HG03135 (cell line): ENCODE data around the gene STX18.
"Not testable (repeated sequence)": the region's sequence is repeated elsewhere in the genome, so short reads cannot be mapped to it uniquely, and the experiment has no call there.

Source experiments
- ATAC-seq: cut with Tn5 transposase; IDR thresholded peaks from one replicate; pipeline ENCODE4 v1.9.1; 2021; ENCODE audit warnings: mild to moderate bottlenecking, moderate library complexity; ENCODE audit not compliant: unreplicated experiment

Gene STX18

GRCh38 chr4:4510641-4511040 is 31.2 kb downstream of the STX18 start:
- ATAC-seq = not testable (repeated sequence)

DNA sequence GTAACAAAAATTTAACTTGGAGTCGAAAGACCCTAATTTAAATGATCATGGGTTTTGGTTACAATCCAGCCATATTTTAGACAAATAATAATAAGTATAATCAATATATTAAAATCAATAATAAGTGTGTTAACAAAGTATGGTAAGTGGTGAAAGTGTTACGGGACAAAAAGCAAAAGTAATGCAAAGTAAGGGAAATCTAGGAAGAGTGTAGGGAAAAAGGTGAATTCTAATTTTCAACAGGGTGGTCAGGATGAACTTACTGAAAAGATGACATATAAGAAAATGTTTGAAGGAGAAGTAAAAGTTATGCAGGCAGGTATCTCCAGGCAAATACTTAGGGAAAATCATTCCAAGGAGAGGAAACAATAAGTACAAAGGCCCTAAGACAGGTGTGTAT is 32.3 kb downstream of the STX18 start:
- ATAC-seq = no peak

- ATAC-seq = peak; percentile 59
Measured at GRCh38 chr4:4507923-4508322, 33.9 kb downstream of the STX18 start.

- ATAC-seq = no peak
Measured at GRCh38 chr4:4507403-4507802, 34.4 kb downstream of the STX18 start.

- no peak for ATAC-seq
Measured at GRCh38 chr4:4506961-4507360, 34.9 kb downstream of the STX18 start.

DNA sequence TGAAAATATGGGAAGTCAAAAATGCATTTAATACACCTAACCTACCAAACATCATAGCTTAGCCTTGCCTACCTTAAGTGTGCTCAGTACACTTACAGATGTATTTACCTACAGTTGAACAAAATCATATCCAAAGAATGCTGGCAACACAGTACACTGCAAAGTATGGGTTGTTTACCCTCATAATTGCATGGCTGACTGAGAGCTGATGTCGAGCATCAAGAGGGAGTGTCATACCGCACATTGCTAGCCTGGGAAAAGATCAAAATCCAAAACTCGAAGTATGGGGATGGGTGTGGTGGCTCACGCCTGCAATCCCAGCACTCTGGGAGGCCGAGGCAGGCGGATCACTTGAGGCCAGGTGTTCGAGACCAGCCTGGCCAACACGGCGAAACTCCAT is 36.6 kb downstream of the STX18 start:
- not testable (repeated sequence) for ATAC-seq

- ATAC-seq = no peak
Measured at GRCh38 chr4:4504783-4505182, 37.1 kb downstream of the STX18 start.

- ATAC-seq = no peak
Measured at GRCh38 chr4:4502694-4503311, 39.0 kb downstream of the STX18 start.

- ATAC-seq = no peak
Measured at GRCh38 chr4:4501679-4502078, 40.2 kb downstream of the STX18 start.

- no peak for ATAC-seq
Measured at GRCh38 chr4:4499438-4500123, 42.3 kb downstream of the STX18 start.

DNA sequence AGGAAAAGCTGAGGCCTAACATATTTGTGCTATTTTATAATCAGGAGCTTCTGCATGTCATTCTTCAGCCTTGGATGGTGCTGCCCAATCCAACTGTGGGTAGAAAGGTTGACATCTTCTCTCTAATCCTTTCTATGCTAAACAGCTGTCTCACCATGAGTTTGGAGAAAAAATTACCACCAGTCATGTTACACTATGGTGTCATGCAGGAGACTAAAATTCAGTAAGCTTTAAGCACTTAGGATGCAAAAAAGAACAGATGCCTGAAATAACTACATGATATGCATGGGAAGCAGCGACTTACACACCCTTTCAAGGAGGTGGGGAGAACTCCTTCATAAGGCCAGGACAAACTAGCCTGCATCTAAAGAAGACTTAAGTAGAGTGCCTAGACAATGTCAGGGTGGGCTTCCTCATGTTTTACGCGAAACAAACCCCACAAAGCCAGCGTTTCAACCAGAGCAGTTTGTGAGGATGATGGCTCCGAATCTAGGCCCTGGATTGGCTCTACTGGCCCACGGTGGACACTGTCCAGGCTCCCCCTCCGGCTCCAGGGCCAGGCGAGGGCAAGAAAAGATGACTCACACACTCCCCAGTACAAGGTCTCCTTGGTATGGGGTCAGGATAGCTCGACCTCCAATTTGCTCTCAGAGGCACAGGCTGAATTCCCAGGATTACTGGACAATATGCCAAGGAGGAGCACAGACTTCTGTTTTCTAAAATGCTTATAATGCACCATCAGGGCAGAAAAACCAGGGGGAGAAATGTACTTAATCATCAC is 45.1 kb downstream of the STX18 start:
- ATAC-seq = no peak

DNA sequence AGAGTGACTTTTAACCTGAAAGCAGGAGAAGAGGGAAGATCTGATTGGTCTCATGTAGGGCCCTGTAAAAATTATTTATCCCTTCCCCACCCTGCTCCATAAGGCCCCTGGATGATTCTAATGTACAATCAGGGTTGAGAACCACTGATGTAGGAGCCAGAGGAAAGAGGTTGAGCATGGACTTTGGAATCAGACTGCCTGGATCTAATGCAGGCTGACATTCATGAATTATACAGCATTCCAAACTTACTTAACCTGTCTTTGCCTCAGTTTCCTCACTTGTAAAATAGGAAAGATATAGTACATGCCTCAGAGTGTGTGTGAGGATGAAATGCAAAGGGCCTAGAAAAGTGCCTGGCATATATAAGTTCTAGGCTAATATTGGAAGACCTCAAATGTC is 47.0 kb downstream of the STX18 start:
- no peak for ATAC-seq

DNA sequence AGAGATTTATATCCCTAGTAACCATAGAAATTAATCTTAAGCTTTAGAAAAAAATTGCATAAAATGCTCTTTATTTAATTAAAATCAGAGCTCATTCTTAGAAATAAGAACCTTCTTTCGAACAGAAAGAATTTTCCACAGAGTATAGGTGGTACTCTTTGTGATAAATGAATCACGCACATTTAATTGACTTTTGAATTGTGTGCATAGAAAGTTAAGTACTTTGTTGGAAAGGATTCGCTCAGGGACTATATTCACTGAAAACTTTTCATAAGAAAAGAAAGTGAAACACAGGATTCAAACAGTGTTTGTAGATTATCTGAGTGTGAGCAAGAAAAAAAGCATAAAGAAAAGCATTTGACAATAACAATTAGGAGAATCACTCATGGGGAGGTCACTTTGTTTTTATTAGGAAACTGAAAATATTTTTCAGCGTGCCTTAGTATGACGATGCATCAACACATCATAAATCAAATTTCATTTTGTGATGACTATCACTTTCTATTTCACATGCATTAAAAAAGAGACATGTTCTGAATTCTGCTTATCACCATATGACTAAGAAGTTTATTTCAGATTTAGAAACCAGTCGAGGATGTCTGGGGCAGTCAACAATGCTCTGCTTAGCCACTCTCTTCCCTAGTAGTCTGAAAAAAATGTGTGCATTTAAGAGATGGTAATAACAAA is 49.5 kb downstream of the STX18 start:
- peak; percentile 64 for ATAC-seq

DNA sequence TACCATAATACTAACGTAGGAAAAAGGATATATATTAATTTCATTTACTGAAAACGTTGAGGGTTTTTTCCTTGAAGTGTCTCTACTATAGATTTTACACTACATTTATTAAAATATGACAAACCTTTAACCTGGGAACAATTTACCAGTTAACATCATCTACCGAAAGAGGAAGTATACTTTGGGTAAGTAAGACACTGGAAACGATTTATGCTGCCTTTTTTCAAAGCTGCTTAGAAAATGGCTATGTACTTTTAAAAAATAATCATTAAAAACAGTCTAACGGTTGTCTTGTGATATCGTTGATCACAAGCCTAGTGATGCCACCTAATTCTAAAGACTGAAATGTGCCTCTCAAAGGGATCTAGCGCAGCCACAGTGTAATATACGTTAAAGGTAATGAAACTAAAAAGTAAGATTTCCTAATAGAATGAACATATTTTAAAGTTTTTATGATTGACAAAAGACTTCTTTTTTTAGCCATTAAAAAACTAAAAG is 50.4 kb downstream of the STX18 start:
- ATAC-seq = no peak

GRCh38 chr4:4490816-4491215 is 51.0 kb downstream of the STX18 start:
- no peak for ATAC-seq

DNA sequence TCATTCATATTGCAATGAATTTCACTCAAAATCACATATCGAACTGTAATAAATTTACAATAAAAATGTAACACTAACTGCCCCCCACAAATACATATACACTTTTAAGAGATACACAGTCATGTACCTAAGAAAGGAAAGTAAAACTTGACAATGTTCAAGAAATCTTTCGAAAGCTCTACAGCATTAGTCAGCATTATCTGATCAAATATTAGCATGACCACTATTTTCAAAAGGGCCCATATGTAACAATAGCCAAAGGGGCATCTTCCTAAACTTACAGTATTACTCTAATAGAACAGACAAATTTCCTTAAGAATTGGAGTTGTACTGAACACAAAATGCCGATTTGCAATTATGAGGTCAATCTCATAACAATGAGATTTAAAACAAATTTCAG is 51.8 kb downstream of the STX18 start:
- no peak for ATAC-seq

GRCh38 chr4:4488405-4489404 is 53.1 kb downstream of the STX18 start:
- peak; percentile 64 for ATAC-seq

- ATAC-seq = no peak
Measured at GRCh38 chr4:4486969-4487368, 54.9 kb downstream of the STX18 start.

DNA sequence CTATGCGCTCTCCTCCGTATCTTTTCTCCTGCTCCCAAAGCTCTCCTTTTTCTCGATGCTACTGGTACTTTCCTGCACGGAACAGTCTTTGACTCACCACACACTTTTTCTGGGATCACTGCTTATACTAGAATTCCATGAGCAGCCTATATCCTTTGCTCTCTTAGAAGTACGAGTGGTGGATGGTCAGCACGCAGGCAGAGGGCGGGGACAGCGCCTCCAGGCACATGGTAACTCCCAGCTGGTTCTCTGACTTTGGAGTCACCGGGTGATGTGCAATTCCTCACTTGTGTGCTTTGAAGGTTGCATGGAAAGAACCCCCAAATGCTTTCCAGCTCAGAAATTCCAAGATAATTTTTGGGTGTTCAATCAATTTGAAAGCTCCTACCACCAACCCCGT is 56.0 kb downstream of the STX18 start:
- ATAC-seq = no peak

- ATAC-seq = no peak
Measured at GRCh38 chr4:4481399-4481994, 60.4 kb downstream of the STX18 start.
